Activated CD4-positive, alpha-beta T cell treated with anti-CD3 and anti-CD28 coated beads, Interleukin-2, amount 50 U/mL, for 4 hours (primary cell): ENCODE data around the gene SYT13.
"Not testable (repeated sequence)": the region's sequence is repeated elsewhere in the genome, so short reads cannot be mapped to it uniquely, and the experiment has no call there.

Experiments
- DNase-seq, 2 experiments: peaks; one replicate each; pipeline ENCODE4 v3.0.0-alpha.2; 2020

The SYT13 gene

GRCh38 chr11:45272701-45273100, 13.4 kb downstream of the SYT13 start:
- no peak for DNase-seq

GRCh38 chr11:45270946-45271716, 15.0 kb downstream of the SYT13 start:
- DNase-seq = no peak

GRCh38 chr11:45269678-45270077, 16.5 kb downstream of the SYT13 start:
- no peak for DNase-seq

- DNase-seq = no peak
These were observed 18.4 kb downstream of the SYT13 start for GRCh38 chr11:45267652-45268299.

- no peak for DNase-seq
These were observed 19.1 kb downstream of the SYT13 start for GRCh38 chr11:45267052-45267451.

- no peak for DNase-seq
These were observed 19.5 kb downstream of the SYT13 start for GRCh38 chr11:45266676-45267020.

GRCh38 chr11:45265969-45266675, 20.0 kb downstream of the SYT13 start:
- no peak for DNase-seq

GRCh38 chr11:45264839-45265515, 21.2 kb downstream of the SYT13 start:
- DNase-seq = no peak

- no peak for DNase-seq
These were observed 22.4 kb downstream of the SYT13 start for GRCh38 chr11:45263773-45264172.

- no peak for DNase-seq
These were observed 23.2 kb downstream of the SYT13 start for GRCh38 chr11:45262900-45263299.

GRCh38 chr11:45260071-45260470, 26.1 kb downstream of the SYT13 start:
- no peak for DNase-seq

GRCh38 chr11:45259592-45259991, 26.5 kb downstream of the SYT13 start:
- no peak for DNase-seq

- no peak for DNase-seq
These were observed 27.1 kb downstream of the SYT13 start for GRCh38 chr11:45258982-45259530.

- no peak for DNase-seq
These were observed 32.1 kb downstream of the SYT13 start for GRCh38 chr11:45254070-45254469.

- no peak for DNase-seq
These were observed 32.5 kb downstream of the SYT13 start for GRCh38 chr11:45253640-45254039.

GRCh38 chr11:45252877-45253276, 33.3 kb downstream of the SYT13 start:
- DNase-seq = no peak

- DNase-seq = no peak
These were observed 33.8 kb downstream of the SYT13 start for GRCh38 chr11:45252134-45252856.

GRCh38 chr11:45250035-45250718, 36.0 kb downstream of the SYT13 start:
- DNase-seq = no peak

- not testable (repeated sequence) for DNase-seq
These were observed 36.8 kb downstream of the SYT13 start for GRCh38 chr11:45249372-45249771.

GRCh38 chr11:45248501-45249011, 37.6 kb downstream of the SYT13 start:
- no peak for DNase-seq

- no peak for DNase-seq
These were observed 38.7 kb downstream of the SYT13 start for GRCh38 chr11:45247433-45247832.

GRCh38 chr11:45246241-45246640, 39.9 kb downstream of the SYT13 start:
- DNase-seq = no peak
